H9 (cell line): Measurements from ENCODE around the gene USP21. TPM values are rescaled to one million over a fixed set of nuclear protein-coding genes. Genes with fewer than 3 reads are reported as not detected.

ENCODE experiments used
- DNase-seq: peaks from one replicate; pipeline ENCODE4 v3.0.0-alpha.2; 2017
- H2AFZ ChIP-seq: one replicate; pipeline ENCODE4 v1.6.1; 2013; ENCODE audit warnings: mild to moderate bottlenecking, low read length, control low read depth, moderate library complexity
- H2AK5ac ChIP-seq: 2 replicates; pipeline ENCODE4 v1.6.1; 2013; ENCODE audit warnings: low read length, control low read depth, mixed read lengths; ENCODE audit not compliant: insufficient read length
- H2BK120ac ChIP-seq: one replicate; pipeline ENCODE4 v1.6.1; 2013; ENCODE audit warnings: low read depth, mild to moderate bottlenecking, low read length, control low read depth, inconsistent platforms; ENCODE audit not compliant: poor library complexity, severe bottlenecking
- H2BK12ac ChIP-seq: 2 replicates; pipeline ENCODE4 v1.6.1; 2013; ENCODE audit warnings: low read length, control low read depth, mixed read lengths, low read depth; ENCODE audit not compliant: insufficient read length
- H2BK15ac ChIP-seq: 2 replicates; pipeline ENCODE4 v1.6.1; 2013; ENCODE audit warnings: low read depth, low read length, control low read depth
- H2BK20ac ChIP-seq: one replicate; pipeline ENCODE4 v1.6.1; 2013; ENCODE audit warnings: low read depth, mild to moderate bottlenecking, low read length, control low read depth, inconsistent platforms; ENCODE audit not compliant: poor library complexity, severe bottlenecking
- H2BK5ac ChIP-seq: 2 replicates; pipeline ENCODE4 v1.6.1; 2013; ENCODE audit warnings: low read length, control low read depth, mixed read lengths; ENCODE audit not compliant: insufficient read length
- H3K14ac ChIP-seq: 2 replicates; pipeline ENCODE4 v1.6.1; 2013; ENCODE audit warnings: low read length, control low read depth; ENCODE audit not compliant: insufficient read depth
- H3K18ac ChIP-seq: 2 replicates; pipeline ENCODE4 v1.6.1; 2013; ENCODE audit warnings: low read depth, mild to moderate bottlenecking, mixed read lengths, low read length, control low read depth; ENCODE audit not compliant: insufficient read length
- H3K23ac ChIP-seq: 2 replicates; pipeline ENCODE4 v1.6.1; 2013; ENCODE audit warnings: low read length, control low read depth, mixed read lengths, low read depth; ENCODE audit not compliant: insufficient read length
- H3K23me2 ChIP-seq: 2 replicates; pipeline ENCODE4 v1.6.1; 2013; ENCODE audit warnings: low read depth, mild to moderate bottlenecking, mixed read lengths, low read length, control low read depth; ENCODE audit not compliant: insufficient read length, poor library complexity, severe bottlenecking
- H3K27ac ChIP-seq: 2 replicates; pipeline ENCODE4 v1.5.1; 2013; ENCODE audit warnings: low read length, control low read depth, mixed read lengths, low read depth; ENCODE audit not compliant: insufficient read length
- H3K27me3 ChIP-seq: 2 replicates; pipeline ENCODE4 v1.6.1; 2013; ENCODE audit warnings: low read length, control low read depth, inconsistent platforms; ENCODE audit not compliant: insufficient read depth
- H3K4ac ChIP-seq: 2 replicates; pipeline ENCODE4 v1.6.1; 2013; ENCODE audit warnings: low read depth, mild to moderate bottlenecking, control low read depth, inconsistent platforms, low read length, moderate library complexity
- H3K4me1 ChIP-seq: 2 replicates; pipeline ENCODE4 v1.6.1; 2013; ENCODE audit warnings: low read length, control low read depth, inconsistent platforms; ENCODE audit not compliant: insufficient read depth
- H3K4me2 ChIP-seq: 2 replicates; pipeline ENCODE4 v1.6.1; 2013; ENCODE audit warnings: low read length, control low read depth, mixed read lengths; ENCODE audit not compliant: insufficient read length, insufficient read depth
- H3K56ac ChIP-seq: 2 replicates; pipeline ENCODE4 v1.6.1; 2013; ENCODE audit warnings: low read depth, mild to moderate bottlenecking, mixed read lengths, low read length, control low read depth; ENCODE audit not compliant: insufficient read length
- H3K79me1 ChIP-seq: 2 replicates; pipeline ENCODE4 v1.6.1; 2013; ENCODE audit warnings: low read depth, mild to moderate bottlenecking, moderate library complexity, low read length, control low read depth, inconsistent platforms; ENCODE audit not compliant: insufficient read depth, poor library complexity, severe bottlenecking
- H3K79me2 ChIP-seq: 2 replicates; pipeline ENCODE4 v1.6.1; 2013; ENCODE audit warnings: low read length, control low read depth, inconsistent platforms; ENCODE audit not compliant: insufficient read depth
- H3K9ac ChIP-seq: 2 replicates; pipeline ENCODE4 v1.6.1; 2013; ENCODE audit warnings: low read length, control low read depth, mixed read lengths; ENCODE audit not compliant: insufficient read length; ENCODE audit errors: extremely low read depth
- H3K9me3 ChIP-seq: one replicate; pipeline ENCODE4 v1.6.1; 2013; ENCODE audit warnings: low read depth, low read length, inconsistent platforms; ENCODE audit not compliant: control insufficient read depth
- H3T11ph ChIP-seq: one replicate; pipeline ENCODE4 v1.6.1; 2013; ENCODE audit warnings: mild to moderate bottlenecking, low read length, control low read depth, inconsistent platforms
- H4K20me1 ChIP-seq: one replicate; pipeline ENCODE4 v1.6.1; 2013; ENCODE audit not compliant: control insufficient read depth, insufficient read length, insufficient read depth
- H4K5ac ChIP-seq: 2 replicates; pipeline ENCODE4 v1.6.1; 2013; ENCODE audit warnings: low read depth, mild to moderate bottlenecking, mixed read lengths, low read length, control low read depth; ENCODE audit not compliant: insufficient read length
- H4K8ac ChIP-seq: replicated peaks from 2 replicates; pipeline ENCODE4 v1.6.1; 2013; ENCODE audit warnings: low read length, control low read depth, mixed read lengths, low read depth; ENCODE audit not compliant: insufficient read length
- H4K91ac ChIP-seq: 2 replicates; pipeline ENCODE4 v1.6.1; 2013; ENCODE audit warnings: low read depth, mild to moderate bottlenecking, moderate library complexity, mixed read lengths, low read length, control low read depth; ENCODE audit not compliant: insufficient read length
- H3K27ac Mint-ChIP-seq, 3 experiments: 2 replicates in 2 of 3; 3 replicates in 1 of 3; pipeline ENCODE4 v1.8.0; 2020 to 2021; ENCODE audit warnings: mixed read lengths in 3 of 3, mild to moderate bottlenecking in 1 of 3, moderate library complexity in 1 of 3
- H3K27me3 Mint-ChIP-seq: 2 replicates; pipeline ENCODE4 v1.8.0; 2021; ENCODE audit warnings: low read depth, mild to moderate bottlenecking, moderate library complexity, mixed read lengths
- H3K36me3 Mint-ChIP-seq, 3 experiments: 2 replicates in 2 of 3; 3 replicates in 1 of 3; pipeline ENCODE4 v1.8.0; 2020 to 2021; ENCODE audit warnings: low read depth in 3 of 3, mixed read lengths in 3 of 3; ENCODE audit not compliant: insufficient read depth in 1 of 3
- H3K4me1 Mint-ChIP-seq, 2 experiments: 2 replicates each; pipeline ENCODE4 v1.8.0; 2020; ENCODE audit warnings: mixed read lengths in 2 of 2
- H3K4me3 Mint-ChIP-seq, 2 experiments: 2 replicates in 1 of 2; 3 replicates in 1 of 2; pipeline ENCODE4 v1.8.0; 2020 to 2021; ENCODE audit warnings: mild to moderate bottlenecking in 2 of 2, mixed read lengths in 2 of 2, moderate library complexity in 1 of 2
- H3K9me3 Mint-ChIP-seq, 2 experiments: 2 replicates in 1 of 2; 3 replicates in 1 of 2; pipeline ENCODE4 v1.8.0; 2020; ENCODE audit warnings: mild to moderate bottlenecking in 2 of 2, mixed read lengths in 2 of 2, moderate library complexity in 1 of 2
- WGBS: extraction: QIAGEN DNeasy Blood & Tissue Kit; methylation state at CpG from one replicate; pipeline ENCODE4 v1.1.7; 2013; ENCODE audit warnings: missing lambda C conversion rate, low lambda C conversion rate, mixed read lengths; ENCODE audit not compliant: insufficient read length; ENCODE audit errors: extremely low coverage; 5-methylcytosine and 5-hydroxymethylcytosine counted together
- total RNA-seq: library from RNA; stranded (reverse); gene quantifications from 2 replicates; pipeline ENCODE4 v1.2.1, GENCODE V29; 2021
- TF ChIP-seq, protein P1 (sequence below): fragments of 200-600 bp; sonication (generic); conservative IDR thresholded peaks from 3 replicates; pipeline ENCODE4 v1.8.0; 2021; ENCODE audit warnings: antibody characterized with exemption, mild to moderate bottlenecking

USP21 gene
- total RNA-seq, 1 experiment from 2014 or later, result 17.9 TPM

DNA sequence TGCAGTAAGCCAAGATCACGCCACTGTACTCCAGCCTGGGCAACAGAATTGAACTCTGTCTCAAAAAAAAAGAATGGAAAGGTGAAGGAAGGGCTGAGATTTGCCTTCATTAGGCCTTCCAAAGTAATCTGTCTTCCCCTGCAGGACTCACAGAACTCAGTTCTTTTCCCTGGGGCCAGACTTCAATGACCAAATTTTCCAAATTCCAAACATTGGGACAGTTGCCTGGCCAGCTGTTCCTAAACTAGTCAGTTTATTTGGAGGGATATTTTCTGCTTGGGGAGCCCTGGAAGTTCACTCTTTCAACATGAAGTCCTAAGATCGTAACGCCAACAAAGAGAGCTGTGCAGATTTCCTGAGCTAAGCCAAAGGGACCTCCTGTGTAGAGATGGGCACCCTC is 21.4 kb upstream of the USP21 start:
- Histone ChIP-seq H3K79me1 (peaks cover 4% of the 10 kb centered on the region), H2AK5ac (no peak overlapping the region)
- no CpG with 5 or more reads among the region's 3 CpGs for WGBS

More for the DNA sequence above, 21.4 kb upstream of the USP21 start:
- Histone ChIP-seq H3T11ph (no peak overlapping the region), H4K20me1 (no peaks in the 10 kb centered on the region), H3K9me3 (no peaks in the 10 kb centered on the region), H3K14ac (no peak overlapping the region), H3K9ac (no peak overlapping the region), H2BK120ac (no peak overlapping the region), H2BK20ac (no peak overlapping the region), H3K23ac (no peak overlapping the region), H4K8ac (no peak overlapping the region), H3K23me2 (peaks cover 6% of the 10 kb centered on the region), H3K4ac (no peak overlapping the region), H3K79me2 (peaks cover 3% of the 10 kb centered on the region; the same call in 1 of the 2 replicates), H3K4me1 (no peaks in the 10 kb centered on the region), H3K4me2 (no peak overlapping the region), H3K18ac (no peak overlapping the region), H2BK15ac (no peak overlapping the region), H4K91ac (no peak overlapping the region), H3K56ac (no peak overlapping the region), H2AFZ (no peak overlapping the region), H2BK12ac (no peak overlapping the region), H2BK5ac (no peak overlapping the region), H3K27me3 (no peaks in the 10 kb centered on the region), H3K27ac (no peak overlapping the region), H4K5ac (no peak overlapping the region)
- TF ChIP-seq, protein P1, sequence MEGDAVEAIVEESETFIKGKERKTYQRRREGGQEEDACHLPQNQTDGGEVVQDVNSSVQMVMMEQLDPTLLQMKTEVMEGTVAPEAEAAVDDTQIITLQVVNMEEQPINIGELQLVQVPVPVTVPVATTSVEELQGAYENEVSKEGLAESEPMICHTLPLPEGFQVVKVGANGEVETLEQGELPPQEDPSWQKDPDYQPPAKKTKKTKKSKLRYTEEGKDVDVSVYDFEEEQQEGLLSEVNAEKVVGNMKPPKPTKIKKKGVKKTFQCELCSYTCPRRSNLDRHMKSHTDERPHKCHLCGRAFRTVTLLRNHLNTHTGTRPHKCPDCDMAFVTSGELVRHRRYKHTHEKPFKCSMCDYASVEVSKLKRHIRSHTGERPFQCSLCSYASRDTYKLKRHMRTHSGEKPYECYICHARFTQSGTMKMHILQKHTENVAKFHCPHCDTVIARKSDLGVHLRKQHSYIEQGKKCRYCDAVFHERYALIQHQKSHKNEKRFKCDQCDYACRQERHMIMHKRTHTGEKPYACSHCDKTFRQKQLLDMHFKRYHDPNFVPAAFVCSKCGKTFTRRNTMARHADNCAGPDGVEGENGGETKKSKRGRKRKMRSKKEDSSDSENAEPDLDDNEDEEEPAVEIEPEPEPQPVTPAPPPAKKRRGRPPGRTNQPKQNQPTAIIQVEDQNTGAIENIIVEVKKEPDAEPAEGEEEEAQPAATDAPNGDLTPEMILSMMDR, result no peak
- no peaks in the 10 kb centered on the region for H3K4me1 Mint-ChIP-seq
- no peak overlapping the region for H3K4me3 Mint-ChIP-seq
- no peak for DNase-seq
- no peak overlapping the region for H3K27ac Mint-ChIP-seq
- H3K9me3 Mint-ChIP-seq, result no peaks in the 10 kb centered on the region
- H3K27me3 Mint-ChIP-seq, result no peaks in the 10 kb centered on the region
- peaks cover 0 to 2% (median 0%) of the 10 kb centered on the region in 3 experiments; a peak in 1 of 7 replicates for H3K36me3 Mint-ChIP-seq
